ENCODE measurements around the gene KLHDC8A. TPM values are rescaled to one million over a fixed set of nuclear protein-coding genes. Genes with fewer than 3 reads are reported as not detected.
A peak's percentile ranks its signal among the peaks of the same experiment; 100 is the strongest.
"Not testable (repeated sequence)": the region's sequence is repeated elsewhere in the genome, so short reads cannot be mapped to it uniquely, and the experiment has no call there.

KLHDC8A gene
- polyA plus RNA-seq, 1 donor (not counting 4 experiments of a cell fraction or from before 2014, with no cell fraction given): not detected

DNA sequence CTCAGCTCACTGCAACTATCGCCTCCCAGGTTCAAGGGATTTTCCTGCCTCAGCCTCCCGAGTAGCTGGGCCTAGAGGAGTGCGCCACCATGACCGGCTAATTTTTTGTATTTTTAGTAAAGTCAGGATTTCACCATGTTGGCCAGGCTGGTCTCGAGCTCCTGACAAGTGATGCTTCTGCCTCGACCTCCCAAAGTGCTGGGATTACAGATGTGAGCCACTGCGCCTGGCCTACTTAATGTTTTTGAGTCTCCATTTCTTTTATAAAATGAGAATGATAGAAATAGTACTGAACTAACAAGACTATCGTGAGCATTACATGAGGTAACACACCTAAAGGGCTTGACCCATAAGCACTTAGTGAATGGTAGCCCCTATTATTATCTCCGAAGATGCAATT lies 56.6 kb downstream of the KLHDC8A start:
- DNase-seq (ENCODE audit: low read depth, low spot score) (no peak), FAIRE-seq (no peak)
- Histone ChIP-seq H3K27me3 (ENCODE audit: control insufficient read depth, extremely low read depth, insufficient read depth, low read length) (no peaks in the 10 kb centered on the region), H3K36me3 (ENCODE audit: control insufficient read depth in 2 of 2, extremely low read depth in 1 of 2, insufficient read depth in 2 of 2, low read length in 2 of 2) (peaks cover 20 to 34% of the 10 kb centered on the region in 2 experiments), H3K4me2 (ENCODE audit: control insufficient read depth, extremely low read depth, insufficient read depth, low read depth, low read length) (no peak overlapping the region), H3K27ac (ENCODE audit: control insufficient read depth, insufficient read depth, low read length) (peak overlapping the region; percentile 24), H3K9me3 (ENCODE audit: control insufficient read depth, low read depth, low read length) (no peaks in the 10 kb centered on the region), H3K4me3 (ENCODE audit: control insufficient read depth in 2 of 3, extremely low read depth in 1 of 3, insufficient read depth in 2 of 3, low read depth in 1 of 3, low read length in 3 of 3) (no peak overlapping the region), H4K20me1 (ENCODE audit: control insufficient read depth, extremely low read depth, insufficient read depth, low read length) (peaks cover 2% of the 10 kb centered on the region), H2AFZ (ENCODE audit: control insufficient read depth, low read length) (no peak overlapping the region), H3K9me1 (ENCODE audit: control insufficient read depth, extremely low read depth, insufficient read depth, low read length) (peaks cover 2% of the 10 kb centered on the region), H3K4me1 (ENCODE audit: control insufficient read depth, extremely low read depth, insufficient read depth, low read length) (peaks cover 59% of the 10 kb centered on the region), H3K79me2 (ENCODE audit: control insufficient read depth, insufficient read depth, low read length) (peaks cover 12% of the 10 kb centered on the region), H3K9ac (ENCODE audit: control insufficient read depth, extremely low read depth, insufficient read depth, low read length) (no peak overlapping the region)
- TF ChIP-seq, protein P1, sequence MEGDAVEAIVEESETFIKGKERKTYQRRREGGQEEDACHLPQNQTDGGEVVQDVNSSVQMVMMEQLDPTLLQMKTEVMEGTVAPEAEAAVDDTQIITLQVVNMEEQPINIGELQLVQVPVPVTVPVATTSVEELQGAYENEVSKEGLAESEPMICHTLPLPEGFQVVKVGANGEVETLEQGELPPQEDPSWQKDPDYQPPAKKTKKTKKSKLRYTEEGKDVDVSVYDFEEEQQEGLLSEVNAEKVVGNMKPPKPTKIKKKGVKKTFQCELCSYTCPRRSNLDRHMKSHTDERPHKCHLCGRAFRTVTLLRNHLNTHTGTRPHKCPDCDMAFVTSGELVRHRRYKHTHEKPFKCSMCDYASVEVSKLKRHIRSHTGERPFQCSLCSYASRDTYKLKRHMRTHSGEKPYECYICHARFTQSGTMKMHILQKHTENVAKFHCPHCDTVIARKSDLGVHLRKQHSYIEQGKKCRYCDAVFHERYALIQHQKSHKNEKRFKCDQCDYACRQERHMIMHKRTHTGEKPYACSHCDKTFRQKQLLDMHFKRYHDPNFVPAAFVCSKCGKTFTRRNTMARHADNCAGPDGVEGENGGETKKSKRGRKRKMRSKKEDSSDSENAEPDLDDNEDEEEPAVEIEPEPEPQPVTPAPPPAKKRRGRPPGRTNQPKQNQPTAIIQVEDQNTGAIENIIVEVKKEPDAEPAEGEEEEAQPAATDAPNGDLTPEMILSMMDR (optimal IDR thresholded peaks at IDR 0.05 in 1 of 3, IDR thresholded peaks at IDR 0.05 in 1 of 3, conservative IDR thresholded peaks at IDR 0.05 in 1 of 3; ENCODE audit: extremely low read depth in 1 of 3, insufficient read depth in 2 of 3, low read length in 3 of 3): no peak
- no peak for TF ChIP-seq EZH2 (IDR thresholded peaks at IDR 0.05; ENCODE audit: low read length)
- dilution Hi-C loops (cut with MboI; ENCODE audit: extremely low pct_ligation_motif_present, low sequenced_read_pairs): no loop called here

DNA sequence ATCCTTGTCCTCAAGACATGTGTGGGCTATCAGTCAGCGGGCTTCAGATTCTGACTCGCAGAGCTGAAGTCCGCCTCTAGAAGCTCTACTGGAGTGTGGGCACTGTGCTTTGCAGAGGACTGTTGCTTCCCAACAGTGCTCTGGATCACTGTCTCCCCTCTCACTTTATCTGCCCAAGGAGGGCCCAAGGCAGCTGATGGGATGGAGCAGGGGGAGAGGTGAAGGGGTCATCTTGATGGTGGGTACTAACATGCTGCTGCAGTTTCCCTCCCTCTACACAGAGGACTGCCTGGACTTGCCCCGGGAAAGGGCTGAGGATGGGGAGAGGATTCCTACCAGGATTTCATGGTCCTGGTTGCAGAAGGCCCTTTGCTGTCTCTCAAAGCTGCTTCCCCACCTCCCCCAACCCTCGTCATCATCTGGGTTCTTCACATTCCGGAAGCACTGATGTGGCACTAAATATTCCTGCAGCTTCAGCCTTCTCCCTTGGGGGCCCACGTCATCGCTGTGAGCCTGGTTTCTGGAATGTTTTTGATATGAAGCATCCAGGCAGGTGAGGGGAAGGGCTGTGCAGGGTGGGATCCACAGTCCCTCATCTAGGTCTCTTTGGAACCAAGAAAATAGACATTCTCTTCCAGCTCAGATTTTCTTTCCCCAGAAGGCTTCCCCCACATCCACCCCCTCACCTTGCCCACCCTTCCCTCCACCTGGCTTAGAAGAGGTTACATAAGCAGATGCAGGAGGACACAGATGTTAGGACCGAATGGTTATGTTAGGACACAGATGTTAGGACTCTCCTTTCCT lies 58.3 kb downstream of the KLHDC8A start:
- Histone ChIP-seq H3K27me3 (ENCODE audit: control insufficient read depth, extremely low read depth, insufficient read depth, low read length) (no peaks in the 10 kb centered on the region), H3K4me1 (ENCODE audit: control insufficient read depth, extremely low read depth, insufficient read depth, low read length) (peaks cover 68% of the 10 kb centered on the region), H3K9me3 (ENCODE audit: control insufficient read depth, low read depth, low read length) (no peaks in the 10 kb centered on the region), H3K4me2 (ENCODE audit: control insufficient read depth, extremely low read depth, insufficient read depth, low read depth, low read length) (peak overlapping the region; percentile 46), H3K36me3 (ENCODE audit: control insufficient read depth in 2 of 2, extremely low read depth in 1 of 2, insufficient read depth in 2 of 2, low read length in 2 of 2) (peaks cover 7 to 18% of the 10 kb centered on the region in 2 experiments), H3K79me2 (ENCODE audit: control insufficient read depth, insufficient read depth, low read length) (peaks cover 2% of the 10 kb centered on the region), H3K9ac (ENCODE audit: control insufficient read depth, extremely low read depth, insufficient read depth, low read length) (peak overlapping the region; percentile 62), H4K20me1 (ENCODE audit: control insufficient read depth, extremely low read depth, insufficient read depth, low read length) (no peaks in the 10 kb centered on the region), H3K4me3 (ENCODE audit: control insufficient read depth in 2 of 3, extremely low read depth in 1 of 3, insufficient read depth in 2 of 3, low read depth in 1 of 3, low read length in 3 of 3) (peak overlapping the region in 1 of 3 experiments; percentile 2), H2AFZ (ENCODE audit: control insufficient read depth, low read length) (no peak overlapping the region), H3K9me1 (ENCODE audit: control insufficient read depth, extremely low read depth, insufficient read depth, low read length) (no peaks in the 10 kb centered on the region), H3K27ac (ENCODE audit: control insufficient read depth, insufficient read depth, low read length) (peak overlapping the region; percentile 87)
- dilution Hi-C loops (cut with MboI; ENCODE audit: extremely low pct_ligation_motif_present, low sequenced_read_pairs): no loop called here
- DNase-seq (ENCODE audit: low read depth, low spot score) (peak; percentile 97), FAIRE-seq (peak; percentile 96)
- TF ChIP-seq, protein P1 (optimal IDR thresholded peaks at IDR 0.05 in 1 of 3, IDR thresholded peaks at IDR 0.05 in 1 of 3, conservative IDR thresholded peaks at IDR 0.05 in 1 of 3; ENCODE audit: extremely low read depth in 1 of 3, insufficient read depth in 2 of 3, low read length in 3 of 3): no peak
- TF ChIP-seq EZH2 (IDR thresholded peaks at IDR 0.05; ENCODE audit: low read length): no peak

DNA sequence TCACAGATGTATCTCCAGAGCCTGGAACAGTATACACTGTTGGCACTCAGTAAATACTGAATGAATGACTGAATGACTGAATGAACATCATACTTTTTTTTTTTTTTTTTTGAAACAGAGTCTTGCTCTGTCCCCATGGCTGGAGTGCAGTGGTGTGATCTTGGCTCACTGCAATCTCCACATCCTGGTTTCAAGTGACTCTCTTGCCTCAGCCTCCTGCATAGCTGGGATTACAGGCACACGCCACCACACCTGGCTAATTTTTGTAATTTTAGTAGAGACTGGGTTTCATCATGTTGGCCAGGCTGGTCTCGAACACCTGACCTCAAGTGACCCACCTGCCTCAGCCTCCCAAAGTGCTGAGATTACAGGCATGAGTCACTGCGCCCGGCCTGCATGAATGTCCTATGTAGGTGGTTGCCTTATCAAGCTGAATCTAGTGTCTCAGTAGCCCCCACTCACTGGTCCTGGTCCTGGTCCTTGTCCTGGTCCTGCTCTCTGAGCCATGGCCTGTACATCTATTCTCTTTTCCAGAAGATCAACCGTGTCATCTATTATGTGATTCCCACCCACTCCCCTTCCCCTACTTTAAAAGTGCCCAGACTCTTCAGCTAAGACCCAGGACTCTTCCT lies 59.1 kb downstream of the KLHDC8A start:
- Histone ChIP-seq H3K9ac (ENCODE audit: control insufficient read depth, extremely low read depth, insufficient read depth, low read length) (peak overlapping the region; percentile 0), H3K36me3 (ENCODE audit: control insufficient read depth in 2 of 2, extremely low read depth in 1 of 2, insufficient read depth in 2 of 2, low read length in 2 of 2) (peaks cover 2 to 12% of the 10 kb centered on the region in 2 experiments), H3K4me2 (ENCODE audit: control insufficient read depth, extremely low read depth, insufficient read depth, low read depth, low read length) (peak overlapping the region; percentile 2), H3K4me1 (ENCODE audit: control insufficient read depth, extremely low read depth, insufficient read depth, low read length) (peaks cover 73% of the 10 kb centered on the region), H3K27ac (ENCODE audit: control insufficient read depth, insufficient read depth, low read length) (peak overlapping the region; percentile 87)
- H3K79me2 ChIP-seq (ENCODE audit: control insufficient read depth, insufficient read depth, low read length); H4K20me1 ChIP-seq (ENCODE audit: control insufficient read depth, extremely low read depth, insufficient read depth, low read length); FAIRE-seq; H2AFZ ChIP-seq (ENCODE audit: control insufficient read depth, low read length); H3K4me3 ChIP-seq (ENCODE audit: control insufficient read depth in 2 of 3, extremely low read depth in 1 of 3, insufficient read depth in 2 of 3, low read depth in 1 of 3, low read length in 3 of 3); dilution Hi-C loops (cut with MboI; ENCODE audit: extremely low pct_ligation_motif_present, low sequenced_read_pairs); H3K9me1 ChIP-seq (ENCODE audit: control insufficient read depth, extremely low read depth, insufficient read depth, low read length); DNase-seq (ENCODE audit: low read depth, low spot score); H3K27me3 ChIP-seq (ENCODE audit: control insufficient read depth, extremely low read depth, insufficient read depth, low read length); H3K9me3 ChIP-seq (ENCODE audit: control insufficient read depth, low read depth, low read length): not testable (repeated sequence)

Data from keratinocyte (primary cell).